ENCODE measurements around the gene IL18RAP. TPM values are rescaled to one million over a fixed set of nuclear protein-coding genes. Genes with fewer than 3 reads are reported as not detected.

Gene IL18RAP
- total RNA-seq (2014; rRNA removed; shearing (Covaris generic)) = not detected in 2 replicates

- DNase-seq (ENCODE audit: low spot score) = no peak
Measured at GRCh38 chr2:102422910-102423309, at the start of gene IL18RAP. IL18RAP (plus strand) TSS chr2:102423160; CDS start chr2:102423278, 118 bp downstream.

DNA sequence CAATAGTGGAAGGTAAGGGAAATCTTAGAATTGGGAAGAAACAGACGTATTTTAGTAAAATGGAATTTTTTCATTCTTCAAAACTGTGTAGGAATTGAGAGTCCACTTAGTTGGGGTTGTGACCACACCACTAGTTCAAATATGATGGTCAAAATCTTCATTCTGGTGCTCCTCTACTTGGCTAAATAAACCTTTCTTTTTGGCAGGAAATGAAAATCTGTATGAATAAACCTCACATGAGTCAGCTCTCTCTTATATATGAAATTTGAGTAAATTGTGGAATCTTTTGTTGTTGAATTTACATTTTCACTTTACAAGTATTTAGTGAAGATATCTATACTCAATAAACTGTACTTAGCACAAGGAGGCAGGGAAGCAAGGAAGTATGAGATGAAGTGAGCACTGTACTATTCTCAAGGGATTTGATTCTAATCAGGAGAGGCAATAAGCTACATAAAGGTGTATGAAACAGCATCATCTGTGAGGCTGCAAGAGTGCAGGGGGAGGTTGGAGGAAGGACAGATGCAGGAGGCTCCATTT is 46.8 kb upstream of the IL18RAP start:
- no peak for DNase-seq (ENCODE audit: low spot score)

- DNase-seq (ENCODE audit: low spot score) = no peak
Measured at GRCh38 chr2:102383722-102384121, 39.2 kb upstream of the IL18RAP start.

- no peak for DNase-seq (ENCODE audit: low spot score)
Measured at GRCh38 chr2:102385522-102385921, 37.4 kb upstream of the IL18RAP start.

- DNase-seq (ENCODE audit: low spot score) = no peak
Measured at GRCh38 chr2:102386004-102386403, 37.0 kb upstream of the IL18RAP start.

DNA sequence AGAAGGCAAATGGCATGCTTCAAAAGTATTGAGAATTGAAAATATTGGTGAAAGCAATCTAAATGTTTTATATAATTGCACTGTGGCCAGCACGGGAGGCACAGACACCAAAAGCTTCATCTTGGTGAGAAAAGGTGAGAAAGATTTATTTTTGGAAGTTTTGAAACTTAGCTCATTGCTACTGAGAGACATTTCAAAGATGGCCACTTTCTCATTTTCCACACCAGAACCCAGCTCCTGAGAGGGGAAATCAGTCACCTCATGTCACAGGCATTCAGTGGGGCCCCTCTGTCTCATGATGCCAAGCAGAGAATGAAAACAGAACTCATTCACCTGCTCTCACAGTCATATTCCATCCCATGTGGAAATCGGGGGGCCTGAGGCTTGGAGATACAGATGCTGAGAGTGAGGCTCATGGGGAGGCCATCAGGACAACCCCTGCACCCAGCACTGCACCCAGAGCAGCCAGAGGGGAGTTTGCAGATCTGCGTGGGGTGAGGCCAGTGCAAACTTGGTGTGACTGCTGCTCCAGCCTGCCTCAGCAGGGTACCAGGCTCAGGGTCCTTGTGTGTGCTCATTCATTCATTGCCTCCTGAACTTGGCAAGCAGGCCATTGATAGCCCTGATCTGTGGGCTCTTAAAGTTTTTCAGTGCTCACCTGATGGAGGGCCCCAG is 36.0 kb upstream of the IL18RAP start:
- no peak for DNase-seq (ENCODE audit: low spot score)

DNA sequence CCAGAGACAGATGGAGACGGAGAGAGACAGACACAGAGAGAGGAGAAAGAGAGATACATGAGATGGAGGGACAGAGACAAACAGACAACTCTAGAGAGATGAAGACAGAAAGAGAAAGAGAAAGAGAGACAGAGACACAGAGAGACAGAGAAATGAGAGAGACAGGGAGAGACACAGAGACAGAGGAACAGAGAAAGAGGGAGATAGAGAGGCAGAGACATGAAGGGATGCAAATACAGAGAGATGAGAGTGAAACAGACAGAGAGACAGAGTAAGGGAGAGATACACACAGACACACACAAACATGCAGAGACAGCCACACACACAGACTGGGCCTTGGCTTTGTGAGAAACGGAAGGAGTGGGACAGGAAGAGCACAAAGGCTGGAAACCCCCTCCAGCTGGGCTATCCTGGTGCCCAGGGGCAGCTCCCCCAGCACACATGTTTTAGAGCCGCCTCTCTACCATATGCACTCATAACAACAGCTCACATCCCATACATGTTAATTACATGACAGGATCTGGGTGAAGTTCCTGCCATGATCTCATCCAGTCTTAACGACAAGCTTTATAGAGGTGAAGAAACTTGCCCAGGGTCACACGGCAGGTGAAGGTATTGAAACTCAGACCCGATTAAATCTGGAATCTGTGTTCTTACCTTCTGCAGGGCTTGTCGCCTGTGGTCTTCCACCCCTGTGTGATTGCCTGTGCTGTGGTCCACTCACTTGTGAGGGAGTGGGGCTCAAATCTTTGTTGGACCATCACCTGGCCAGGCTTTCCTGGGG is 35.0 kb upstream of the IL18RAP start:
- DNase-seq (ENCODE audit: low spot score) = no peak

GRCh38 chr2:102391565-102391964 is 31.4 kb upstream of the IL18RAP start:
- DNase-seq (ENCODE audit: low spot score) = no peak

GRCh38 chr2:102392096-102392495 is 30.9 kb upstream of the IL18RAP start:
- no peak for DNase-seq (ENCODE audit: low spot score)

DNA sequence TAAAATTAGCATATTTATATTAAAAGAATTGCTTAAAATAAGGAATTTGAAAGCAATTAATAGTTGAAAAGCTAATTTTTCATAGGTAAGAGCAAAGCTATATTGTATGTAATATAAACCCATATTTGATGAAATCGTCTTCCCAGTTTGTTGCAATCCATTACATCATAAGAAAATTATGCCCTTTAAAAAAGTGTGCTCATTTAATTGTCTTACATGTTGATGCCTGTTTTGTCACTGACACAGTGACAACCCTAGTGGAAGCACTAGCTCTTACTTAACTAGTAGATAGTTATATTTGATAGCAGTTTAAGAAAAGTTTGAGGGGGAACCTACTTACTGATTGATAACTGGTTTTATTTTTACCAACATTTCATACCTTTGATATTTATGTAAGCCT is 30.0 kb upstream of the IL18RAP start:
- no peak for DNase-seq (ENCODE audit: low spot score)

- no peak for DNase-seq (ENCODE audit: low spot score)
Measured at GRCh38 chr2:102396012-102396411, 26.9 kb upstream of the IL18RAP start.

- DNase-seq (ENCODE audit: low spot score) = no peak
Measured at GRCh38 chr2:102397209-102397608, 25.8 kb upstream of the IL18RAP start.

DNA sequence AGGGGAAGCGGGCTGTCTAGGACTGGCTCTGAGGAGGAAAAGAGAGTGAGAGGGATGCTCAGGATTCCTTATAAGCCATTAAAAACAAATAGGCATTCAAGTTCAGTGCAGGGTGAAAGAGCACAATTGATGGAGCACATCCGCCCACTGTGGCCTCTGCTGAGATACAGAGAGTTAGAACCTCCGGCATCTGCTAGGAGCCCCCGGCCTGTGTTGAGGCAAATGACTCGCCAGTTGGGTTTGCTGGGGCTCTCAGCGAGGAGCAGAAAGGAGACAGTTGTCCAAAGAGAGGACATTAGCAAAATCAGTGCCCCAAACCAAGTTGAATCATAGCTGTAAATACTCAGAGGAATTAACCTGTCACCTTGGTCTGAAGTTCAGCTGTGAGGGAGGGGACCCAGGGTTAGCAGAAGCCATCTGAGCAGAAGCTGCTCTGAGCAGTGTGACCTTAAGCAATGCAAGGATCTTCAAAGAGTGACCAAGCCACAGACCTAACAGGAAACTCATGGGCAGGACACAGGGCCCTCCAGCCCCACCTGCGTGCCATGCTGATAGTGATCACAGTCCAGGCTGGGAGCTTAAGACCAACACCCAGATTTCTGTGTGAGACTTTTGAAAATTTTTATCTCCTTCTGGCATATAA is 23.3 kb upstream of the IL18RAP start:
- DNase-seq (ENCODE audit: low spot score) = no peak

- DNase-seq (ENCODE audit: low spot score) = no peak
Measured at GRCh38 chr2:102401456-102401855, 21.5 kb upstream of the IL18RAP start.

DNA sequence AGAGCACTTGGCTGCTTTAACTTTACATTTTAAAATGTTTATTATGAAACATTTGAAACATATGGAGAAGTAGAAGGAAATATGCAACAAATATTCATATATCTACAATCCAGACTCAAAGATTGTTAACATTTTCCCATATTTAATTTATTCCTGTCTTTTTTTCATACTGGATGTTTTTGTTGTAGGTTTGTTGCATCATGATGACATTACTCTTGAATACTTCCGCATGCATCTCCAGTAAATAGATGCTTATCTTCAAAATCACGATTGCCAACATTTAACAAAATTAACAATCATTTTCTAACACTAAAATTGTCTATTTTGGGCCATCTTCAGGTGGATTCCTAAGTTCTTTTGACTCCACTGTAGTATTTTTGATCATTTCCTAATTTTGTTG is 21.1 kb upstream of the IL18RAP start:
- no peak for DNase-seq (ENCODE audit: low spot score)

GRCh38 chr2:102410952-102411351 is 12.0 kb upstream of the IL18RAP start:
- DNase-seq (ENCODE audit: low spot score) = no peak

DNA sequence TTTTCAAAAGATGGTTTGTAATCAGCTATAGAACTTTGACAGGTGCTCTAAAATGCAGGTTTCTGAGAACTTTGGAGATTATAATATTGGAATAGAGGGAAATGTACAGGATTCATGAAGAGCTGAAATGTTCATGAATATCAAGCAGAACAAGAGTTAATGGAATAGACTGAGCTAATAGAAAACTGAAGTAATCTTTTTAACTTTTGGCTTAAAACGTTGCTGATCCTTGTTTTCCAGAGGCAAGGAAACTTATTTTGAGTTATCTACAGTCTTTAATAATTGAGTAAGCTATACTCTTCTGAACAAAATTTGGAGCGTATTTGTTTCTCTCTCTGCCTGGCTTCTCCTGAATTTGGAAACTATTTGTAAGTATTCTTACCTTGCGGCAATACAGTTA is 10.8 kb upstream of the IL18RAP start:
- DNase-seq (ENCODE audit: low spot score) = no peak

DNA sequence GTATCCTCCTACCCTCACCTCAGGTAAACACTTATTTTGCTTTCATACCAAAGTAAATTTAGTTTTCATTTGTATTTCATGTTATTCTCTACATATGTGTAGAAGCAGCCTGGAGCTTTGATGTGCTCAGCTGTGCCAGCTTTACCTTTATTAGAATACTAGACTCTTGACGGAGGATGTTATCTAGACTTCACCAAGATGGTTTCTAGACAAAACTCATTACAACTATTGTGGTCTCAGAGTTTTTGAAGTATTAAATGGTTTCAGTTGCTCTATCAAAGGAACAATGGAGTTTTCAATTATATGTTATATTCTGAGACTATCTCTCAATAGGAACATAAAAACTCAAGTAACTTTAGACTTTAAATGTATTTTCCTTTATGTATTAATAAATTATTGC is 5.0 kb upstream of the IL18RAP start:
- no peak for DNase-seq (ENCODE audit: low spot score)

DNA sequence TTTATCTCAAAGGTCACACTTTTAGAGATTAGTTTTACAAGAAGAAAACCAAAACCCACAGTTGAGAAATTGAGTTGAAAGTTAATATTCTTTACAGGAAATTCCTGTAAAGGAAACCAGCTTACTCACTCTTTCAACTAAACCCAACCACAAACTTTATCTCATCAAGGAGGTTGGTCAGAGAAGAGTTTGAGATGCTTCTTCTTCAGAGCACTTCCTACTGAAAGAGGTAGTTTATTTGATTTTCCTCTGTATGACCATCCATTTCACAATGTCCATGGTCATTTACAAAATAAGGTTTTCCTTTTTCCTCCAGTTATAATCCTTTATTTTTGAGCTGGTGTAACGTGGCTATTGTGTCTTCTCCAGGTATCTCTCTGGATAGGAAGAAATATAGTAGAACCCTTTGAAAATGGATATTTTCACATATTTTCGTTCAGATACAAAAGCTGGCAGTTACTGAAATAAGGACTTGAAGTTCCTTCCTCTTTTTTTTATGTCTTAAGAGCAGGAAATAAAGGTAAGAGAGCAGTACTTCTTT is 4.5 kb upstream of the IL18RAP start:
- DNase-seq (ENCODE audit: low spot score) = no peak

GRCh38 chr2:102420290-102420689 is 2.7 kb upstream of the IL18RAP start:
- DNase-seq (ENCODE audit: low spot score) = no peak

DNA sequence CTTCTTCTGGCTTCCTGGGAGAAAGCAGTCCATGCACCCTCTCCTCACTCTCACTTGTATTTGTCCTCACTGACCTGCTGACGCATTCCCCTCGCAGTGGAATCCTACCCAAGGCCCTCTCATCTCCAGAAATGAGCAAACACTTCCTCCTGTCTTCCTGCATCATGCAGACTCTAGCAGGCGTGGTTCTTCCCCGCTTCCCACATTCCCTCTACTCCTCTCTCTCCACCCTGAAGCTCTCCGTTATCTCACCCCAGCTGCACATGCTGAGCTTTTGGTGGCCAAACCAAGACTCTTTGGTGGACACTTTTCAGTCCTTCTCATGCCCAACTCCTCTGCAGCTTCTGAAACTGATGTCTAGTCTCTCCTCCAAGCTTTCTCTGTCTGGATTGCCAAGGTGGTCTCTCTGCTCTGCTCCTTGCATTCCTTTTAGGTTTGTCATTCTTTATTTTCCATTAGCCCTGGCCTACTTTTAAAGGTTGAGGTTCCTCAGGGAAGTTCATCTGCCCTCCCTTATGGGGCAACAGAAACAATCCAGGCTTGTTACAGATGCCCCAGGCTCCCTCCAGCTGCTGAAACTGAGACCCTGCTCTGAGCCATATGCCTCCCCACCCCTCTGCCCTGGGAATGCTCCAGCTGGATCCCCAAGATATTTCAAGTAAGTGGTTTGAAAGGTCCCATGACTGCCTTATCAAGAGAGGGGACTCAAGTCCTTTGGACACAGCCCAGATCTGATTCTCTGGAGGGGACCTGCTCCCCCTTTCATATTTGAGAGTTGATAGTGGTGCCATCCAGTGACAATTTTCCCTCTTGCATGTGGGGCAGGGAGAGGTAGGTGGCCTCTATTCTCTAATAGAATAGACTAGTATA is 835 bp upstream of the IL18RAP start:
- DNase-seq (ENCODE audit: low spot score) = no peak
